Uterus (tissue), 4 donors: ENCODE data around the gene ATCAY. TPM values are rescaled to one million over a fixed set of nuclear protein-coding genes. Genes with fewer than 3 reads are reported as not detected.

Experiments
- DNase-seq, 2 donors: peaks; one replicate each; pipeline ENCODE4 v3.0.0-alpha.2; 2019 to 2020
- H3K27ac ChIP-seq, 2 donors: fragments of 200-600 bp; sonication (generic); 1 replicate in 1 of 2; 2 replicates in 1 of 2; pipeline ENCODE4 v1.5.1; 2016 to 2018
- H3K27me3 ChIP-seq, 2 donors: fragments of 200-600 bp; sonication (generic); one replicate each; pipeline ENCODE4 v1.5.1; 2018 to 2019; ENCODE audit warnings: control low read depth in 1 of 2
- H3K36me3 ChIP-seq, 2 donors: fragments of 200-600 bp; sonication (generic); one replicate each; pipeline ENCODE4 v1.5.1; 2019; ENCODE audit warnings: control low read depth in 1 of 2
- H3K4me1 ChIP-seq, 2 donors: fragments of 200-600 bp; sonication (generic); one replicate each; pipeline ENCODE4 v1.5.1; 2018 to 2019; ENCODE audit warnings: control low read depth in 1 of 2
- H3K4me3 ChIP-seq, 2 donors: fragments of 200-600 bp; sonication (generic); 1 replicate in 1 of 2; 2 replicates in 1 of 2; pipeline ENCODE4 v1.5.1; 2018 to 2019; ENCODE audit warnings: mild to moderate bottlenecking in 1 of 2
- H3K9me3 ChIP-seq, 2 donors: fragments of 200-600 bp; sonication (generic); one replicate each; pipeline ENCODE4 v1.5.1; 2019; ENCODE audit warnings: control low read depth in 1 of 2
- CTCF ChIP-seq, 4 experiments: fragments of 200-600 bp in 2 of 4; fragments of 450-650 bp in 2 of 4; sonication (generic) in 2 of 4; IDR thresholded peaks; one replicate each; pipeline ENCODE4 v1.5.1; 2016 to 2019; ENCODE audit warnings: antibody characterized with exemption in 4 of 4, mild to moderate bottlenecking in 2 of 4, moderate library complexity in 1 of 4
- POLR2A ChIP-seq, 2 donors: fragments of 450-650 bp; IDR thresholded peaks; one replicate each; pipeline ENCODE4 v1.6.1; 2016; ENCODE audit warnings: antibody characterized with exemption in 2 of 2, mild to moderate bottlenecking in 1 of 2, moderate library complexity in 1 of 2
- intact Hi-C: fragments of 100-400 bp; cut with DNase I; formaldehyde crosslinking; loops from one replicate; pipeline ENCODE4 v1.15.1; 2023; ENCODE audit warnings: low total_unique reads
- total RNA-seq, 4 donors: library from RNA; depleted of rRNA in 3 of 4; stranded (reverse); fragments of >200 nt in 3 of 4; gene quantifications; one replicate each; pipeline versions ENCODE4 v1.1.0 to v1.2.4, GENCODE V29; 2014 to 2023
- donor health status: DM: yes; HTN: yes; CAD: no.

The ATCAY gene
- total RNA-seq, 4 donors from 2014 or later = 0.97 TPM; not detected in 3

- Histone ChIP-seq H3K9me3 (no peaks in the 10 kb centered on the region), H3K4me3 (no peak overlapping the region), H3K36me3 (no peaks in the 10 kb centered on the region), H3K27ac (no peak overlapping the region), H3K27me3 (peaks cover 9 to 13% of the 10 kb centered on the region in 2 donors), H3K4me1 (no peaks in the 10 kb centered on the region)
- intact Hi-C loops = no loop called here
- DNase-seq = no peak
- TF ChIP-seq POLR2A (IDR thresholded peaks at IDR 0.05) (no peak), CTCF (IDR thresholded peaks at IDR 0.05) (no peak)
These were observed 16.8 kb upstream of the ATCAY start for GRCh38 chr19:3863648-3864047.

- H3K27ac ChIP-seq = no peak overlapping the region
- peaks cover 17 to 28% of the 10 kb centered on the region in 2 donors for H3K27me3 ChIP-seq
- H3K4me3 ChIP-seq = no peak overlapping the region
- H3K36me3 ChIP-seq = no peaks in the 10 kb centered on the region
- TF ChIP-seq POLR2A (IDR thresholded peaks at IDR 0.05) (no peak), CTCF (IDR thresholded peaks at IDR 0.05) (no peak)
- H3K4me1 ChIP-seq = no peaks in the 10 kb centered on the region
- intact Hi-C loops = no loop called here
- no peaks in the 10 kb centered on the region for H3K9me3 ChIP-seq
- DNase-seq = no peak
These were observed 13.4 kb upstream of the ATCAY start for GRCh38 chr19:3866910-3867638.

- intact Hi-C loops = no loop called here
- H3K4me1 ChIP-seq = no peaks in the 10 kb centered on the region
- no peaks in the 10 kb centered on the region for H3K36me3 ChIP-seq
- no peak for DNase-seq
- TF ChIP-seq POLR2A (IDR thresholded peaks at IDR 0.05) = no peak
- TF ChIP-seq CTCF (IDR thresholded peaks at IDR 0.05) = no peak
- no peak overlapping the region for H3K4me3 ChIP-seq
- H3K27ac ChIP-seq = no peak overlapping the region
- H3K9me3 ChIP-seq = no peaks in the 10 kb centered on the region
- H3K27me3 ChIP-seq = peaks cover 17 to 28% of the 10 kb centered on the region in 2 donors
These were observed 12.3 kb upstream of the ATCAY start for GRCh38 chr19:3867971-3868769.

GRCh38 chr19:3868770-3869456 lies 11.6 kb upstream of the ATCAY start, which contains the start of gene ZFR2:
Gene ZFR2, minus strand, starts transcription at chr19:3869038. Its CDS starts 21 bp downstream, at chr19:3869017.
- TF ChIP-seq CTCF (IDR thresholded peaks at IDR 0.05) = no peak
- TF ChIP-seq POLR2A (IDR thresholded peaks at IDR 0.05) = no peak
- intact Hi-C loops = no loop called here

More at GRCh38 chr19:3868770-3869456, 11.6 kb upstream of the ATCAY start, which contains the start of gene ZFR2:
- H3K27me3 ChIP-seq = peaks cover 17 to 28% of the 10 kb centered on the region in 2 donors
- no peaks in the 10 kb centered on the region for H3K4me1 ChIP-seq
- no peaks in the 10 kb centered on the region for H3K9me3 ChIP-seq
- no peak within 1 kb of the TSS for H3K4me3 ChIP-seq
- H3K27ac ChIP-seq = no peak within 1 kb of the TSS
- DNase-seq = no peak
- no peaks in the 10 kb centered on the region for H3K36me3 ChIP-seq
